HEK293 (cell line): ENCODE results near the gene DGKZ.

Experiments
- GLIS2 ChIP-seq: fragments of 450-650 bp; formaldehyde crosslinking; IDR thresholded peaks from 2 replicates; pipeline ENCODE4 v1.5.1; 2016; ENCODE audit warnings: missing biosample characterization, missing genetic modification characterization
- YY1 ChIP-seq: fragments of 450-650 bp; formaldehyde crosslinking; IDR thresholded peaks from 2 replicates; pipeline ENCODE4 v1.5.1; 2018; ENCODE audit warnings: missing biosample characterization, missing genetic modification characterization
- ZBTB20 ChIP-seq: fragments of 450-650 bp; formaldehyde crosslinking; IDR thresholded peaks from 2 replicates; pipeline ENCODE4 v1.5.1; 2016; ENCODE audit warnings: missing biosample characterization, missing genetic modification characterization
- ZNF223 ChIP-seq: fragments of 450-650 bp; formaldehyde crosslinking; IDR thresholded peaks from 2 replicates; pipeline ENCODE4 v1.5.1; 2016; ENCODE audit warnings: missing biosample characterization, missing genetic modification characterization
- ZNF529 ChIP-seq: fragments of 450-650 bp; formaldehyde crosslinking; IDR thresholded peaks from 2 replicates; pipeline ENCODE4 v1.5.1; 2017; ENCODE audit warnings: missing genetic modification characterization, missing biosample characterization; ENCODE audit not compliant: insufficient replicate concordance
- ZNF626 ChIP-seq: fragments of 450-650 bp; sonication (Bioruptor Pico); formaldehyde crosslinking; IDR thresholded peaks from 2 replicates; pipeline ENCODE4 v1.5.1; 2018; ENCODE audit warnings: missing biosample characterization, missing genetic modification characterization, inconsistent platforms
- TF ChIP-seq, protein P1 (sequence below): fragments of 450-650 bp; IDR thresholded peaks from 2 replicates; pipeline ENCODE4 v1.5.1; 2018; ENCODE audit warnings: missing biosample characterization, missing genetic modification characterization
- TF ChIP-seq, protein P2 (sequence below): fragments of 450-650 bp; formaldehyde crosslinking; IDR thresholded peaks from 2 replicates; pipeline ENCODE4 v1.5.1; 2016; ENCODE audit warnings: missing biosample characterization, missing genetic modification characterization

DNA sequence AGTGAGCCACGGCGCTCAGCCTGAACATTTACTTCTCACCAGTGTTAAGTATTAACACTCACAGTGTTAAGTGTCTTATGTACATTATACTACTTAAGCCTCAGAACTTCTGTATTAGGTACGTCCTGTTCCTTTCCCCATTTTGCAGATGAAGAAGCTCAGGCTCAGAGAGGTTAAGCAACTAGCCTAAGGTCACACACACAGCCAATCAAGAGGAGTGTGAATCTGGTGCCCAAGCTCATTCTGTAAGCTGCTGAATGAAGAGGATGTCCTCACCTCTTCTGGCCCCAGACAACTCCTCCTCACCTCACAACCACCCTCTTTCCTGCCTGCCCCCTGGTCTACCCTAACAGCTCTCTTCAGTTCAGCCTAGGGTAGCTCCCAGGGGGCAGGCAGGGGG, 39.9 kb upstream of the DGKZ start:
- TF ChIP-seq YY1 (tag by site-specific recombination) (no peak), ZNF223 (tag by site-specific recombination) (no peak), ZNF529 (tag by site-specific recombination) (no peak), ZNF626 (no peak), GLIS2 (tag by site-specific recombination) (no peak), ZBTB20 (tag by site-specific recombination) (no peak)
- TF ChIP-seq, protein P1, sequence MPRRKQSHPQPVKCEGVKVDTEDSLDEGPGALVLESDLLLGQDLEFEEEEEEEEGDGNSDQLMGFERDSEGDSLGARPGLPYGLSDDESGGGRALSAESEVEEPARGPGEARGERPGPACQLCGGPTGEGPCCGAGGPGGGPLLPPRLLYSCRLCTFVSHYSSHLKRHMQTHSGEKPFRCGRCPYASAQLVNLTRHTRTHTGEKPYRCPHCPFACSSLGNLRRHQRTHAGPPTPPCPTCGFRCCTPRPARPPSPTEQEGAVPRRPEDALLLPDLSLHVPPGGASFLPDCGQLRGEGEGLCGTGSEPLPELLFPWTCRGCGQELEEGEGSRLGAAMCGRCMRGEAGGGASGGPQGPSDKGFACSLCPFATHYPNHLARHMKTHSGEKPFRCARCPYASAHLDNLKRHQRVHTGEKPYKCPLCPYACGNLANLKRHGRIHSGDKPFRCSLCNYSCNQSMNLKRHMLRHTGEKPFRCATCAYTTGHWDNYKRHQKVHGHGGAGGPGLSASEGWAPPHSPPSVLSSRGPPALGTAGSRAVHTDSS (tag by site-specific recombination) = no peak
- TF ChIP-seq, protein P2, sequence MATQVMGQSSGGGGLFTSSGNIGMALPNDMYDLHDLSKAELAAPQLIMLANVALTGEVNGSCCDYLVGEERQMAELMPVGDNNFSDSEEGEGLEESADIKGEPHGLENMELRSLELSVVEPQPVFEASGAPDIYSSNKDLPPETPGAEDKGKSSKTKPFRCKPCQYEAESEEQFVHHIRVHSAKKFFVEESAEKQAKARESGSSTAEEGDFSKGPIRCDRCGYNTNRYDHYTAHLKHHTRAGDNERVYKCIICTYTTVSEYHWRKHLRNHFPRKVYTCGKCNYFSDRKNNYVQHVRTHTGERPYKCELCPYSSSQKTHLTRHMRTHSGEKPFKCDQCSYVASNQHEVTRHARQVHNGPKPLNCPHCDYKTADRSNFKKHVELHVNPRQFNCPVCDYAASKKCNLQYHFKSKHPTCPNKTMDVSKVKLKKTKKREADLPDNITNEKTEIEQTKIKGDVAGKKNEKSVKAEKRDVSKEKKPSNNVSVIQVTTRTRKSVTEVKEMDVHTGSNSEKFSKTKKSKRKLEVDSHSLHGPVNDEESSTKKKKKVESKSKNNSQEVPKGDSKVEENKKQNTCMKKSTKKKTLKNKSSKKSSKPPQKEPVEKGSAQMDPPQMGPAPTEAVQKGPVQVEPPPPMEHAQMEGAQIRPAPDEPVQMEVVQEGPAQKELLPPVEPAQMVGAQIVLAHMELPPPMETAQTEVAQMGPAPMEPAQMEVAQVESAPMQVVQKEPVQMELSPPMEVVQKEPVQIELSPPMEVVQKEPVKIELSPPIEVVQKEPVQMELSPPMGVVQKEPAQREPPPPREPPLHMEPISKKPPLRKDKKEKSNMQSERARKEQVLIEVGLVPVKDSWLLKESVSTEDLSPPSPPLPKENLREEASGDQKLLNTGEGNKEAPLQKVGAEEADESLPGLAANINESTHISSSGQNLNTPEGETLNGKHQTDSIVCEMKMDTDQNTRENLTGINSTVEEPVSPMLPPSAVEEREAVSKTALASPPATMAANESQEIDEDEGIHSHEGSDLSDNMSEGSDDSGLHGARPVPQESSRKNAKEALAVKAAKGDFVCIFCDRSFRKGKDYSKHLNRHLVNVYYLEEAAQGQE (tag by site-specific recombination) = no peak
